KMS-11 (cell line): ENCODE measurements around the gene MDN1.
"Not testable (repeated sequence)": the region's sequence is repeated elsewhere in the genome, so short reads cannot be mapped to it uniquely, and the experiment has no call there.

Experiments used
- H2AFZ ChIP-seq: fragments of 200-600 bp; sonication (generic); 2 replicates; pipeline ENCODE4 v1.6.1; 2016; ENCODE audit warnings: antibody characterized with exemption, mixed run types, low read depth
- H3K27ac ChIP-seq: fragments of 200-600 bp; sonication (generic); 2 replicates; pipeline ENCODE4 v1.6.1; 2016; ENCODE audit warnings: mild to moderate bottlenecking, mixed run types
- H3K27me3 ChIP-seq: fragments of 200-600 bp; sonication (generic); 2 replicates; pipeline ENCODE4 v1.6.1; 2017; ENCODE audit warnings: mild to moderate bottlenecking, low read depth, mixed run types, moderate library complexity; ENCODE audit not compliant: insufficient read depth
- H3K36me3 ChIP-seq: fragments of 200-600 bp; sonication (generic); 2 replicates; pipeline ENCODE4 v1.6.1; 2017; ENCODE audit warnings: mild to moderate bottlenecking, mixed run types; ENCODE audit not compliant: insufficient read depth
- H3K4me1 ChIP-seq: fragments of 200-600 bp; sonication (generic); 2 replicates; pipeline ENCODE4 v1.6.1; 2016; ENCODE audit warnings: mild to moderate bottlenecking, low read depth, mixed run types; ENCODE audit not compliant: poor library complexity, severe bottlenecking
- H3K4me2 ChIP-seq: fragments of 200-600 bp; sonication (generic); 2 replicates; pipeline ENCODE4 v1.7.0; 2016; ENCODE audit warnings: mild to moderate bottlenecking, mixed run types
- H3K4me3 ChIP-seq: fragments of 200-600 bp; sonication (generic); IDR thresholded peaks from 2 replicates; pipeline ENCODE4 v1.6.1; 2017; ENCODE audit warnings: low read depth, low read length, mixed read lengths; ENCODE audit not compliant: insufficient read depth
- H3K79me2 ChIP-seq: fragments of 200-600 bp; sonication (generic); 2 replicates; pipeline ENCODE4 v1.6.1; 2016; ENCODE audit warnings: low read depth, mixed run types; ENCODE audit not compliant: insufficient read depth
- H3K9ac ChIP-seq: fragments of 200-600 bp; sonication (generic); 2 replicates; pipeline ENCODE4 v1.6.1; 2016; ENCODE audit warnings: mild to moderate bottlenecking, mixed run types
- H4K20me1 ChIP-seq: fragments of 200-600 bp; sonication (generic); 2 replicates; pipeline ENCODE4 v1.6.1; 2016; ENCODE audit warnings: mild to moderate bottlenecking, mixed run types; ENCODE audit not compliant: insufficient read depth
- TF ChIP-seq, protein P1 (sequence below): fragments of 200-600 bp; sonication (generic); conservative IDR thresholded peaks from 2 replicates; pipeline ENCODE4 v1.6.1; 2017; ENCODE audit warnings: low read depth, mild to moderate bottlenecking, antibody characterized with exemption, low read length, moderate library complexity, mixed read lengths

The MDN1 gene

GRCh38 chr6:89830170-89830809, 10.7 kb upstream of the MDN1 start:
- peaks cover 16% of the 10 kb centered on the region for H3K79me2 ChIP-seq

GRCh38 chr6:89829472-89830169, 10.0 kb upstream of the MDN1 start, which contains the start of gene CASP8AP2:
Gene CASP8AP2 (plus strand): TSS chr6:89829880.
- TF ChIP-seq, protein P1, sequence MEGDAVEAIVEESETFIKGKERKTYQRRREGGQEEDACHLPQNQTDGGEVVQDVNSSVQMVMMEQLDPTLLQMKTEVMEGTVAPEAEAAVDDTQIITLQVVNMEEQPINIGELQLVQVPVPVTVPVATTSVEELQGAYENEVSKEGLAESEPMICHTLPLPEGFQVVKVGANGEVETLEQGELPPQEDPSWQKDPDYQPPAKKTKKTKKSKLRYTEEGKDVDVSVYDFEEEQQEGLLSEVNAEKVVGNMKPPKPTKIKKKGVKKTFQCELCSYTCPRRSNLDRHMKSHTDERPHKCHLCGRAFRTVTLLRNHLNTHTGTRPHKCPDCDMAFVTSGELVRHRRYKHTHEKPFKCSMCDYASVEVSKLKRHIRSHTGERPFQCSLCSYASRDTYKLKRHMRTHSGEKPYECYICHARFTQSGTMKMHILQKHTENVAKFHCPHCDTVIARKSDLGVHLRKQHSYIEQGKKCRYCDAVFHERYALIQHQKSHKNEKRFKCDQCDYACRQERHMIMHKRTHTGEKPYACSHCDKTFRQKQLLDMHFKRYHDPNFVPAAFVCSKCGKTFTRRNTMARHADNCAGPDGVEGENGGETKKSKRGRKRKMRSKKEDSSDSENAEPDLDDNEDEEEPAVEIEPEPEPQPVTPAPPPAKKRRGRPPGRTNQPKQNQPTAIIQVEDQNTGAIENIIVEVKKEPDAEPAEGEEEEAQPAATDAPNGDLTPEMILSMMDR = no peak
- H3K4me2 ChIP-seq = peak within 1 kb of the TSS; percentile 68
- peak within 1 kb of the TSS; percentile 78 for H3K27ac ChIP-seq
- peaks cover 10% of the 10 kb centered on the region for H3K4me1 ChIP-seq
- H3K79me2 ChIP-seq = peaks cover 16% of the 10 kb centered on the region
- H4K20me1 ChIP-seq = no peaks in the 10 kb centered on the region
- no peak within 1 kb of the TSS for H3K4me3 ChIP-seq
- H3K9ac ChIP-seq = peak within 1 kb of the TSS; percentile 67
- no peaks in the 10 kb centered on the region for H3K36me3 ChIP-seq
- H2AFZ ChIP-seq = peak within 1 kb of the TSS; percentile 82
- no peaks in the 10 kb centered on the region for H3K27me3 ChIP-seq

More at GRCh38 chr6:89830170-89830809, 10.7 kb upstream of the MDN1 start:
- Histone ChIP-seq H3K4me2 (peak overlapping the region; percentile 54), H2AFZ (peak overlapping the region; percentile 57; the same call in 1 of the 2 replicates), H4K20me1 (no peaks in the 10 kb centered on the region), H3K27ac (peak overlapping the region; percentile 40; the same call in 1 of the 2 replicates), H3K9ac (peak overlapping the region; percentile 63; the same call in 1 of the 2 replicates), H3K4me1 (peaks cover 16% of the 10 kb centered on the region), H3K4me3 (no peak overlapping the region), H3K27me3 (no peaks in the 10 kb centered on the region), H3K36me3 (no peaks in the 10 kb centered on the region)
- TF ChIP-seq, protein P1 = no peak

GRCh38 chr6:89828988-89829471, 9.4 kb upstream of the MDN1 start:
- Histone ChIP-seq H2AFZ (peak overlapping the region; percentile 82), H3K79me2 (peaks cover 16% of the 10 kb centered on the region)
- TF ChIP-seq, protein P1 = no peak

GRCh38 chr6:89828475-89828987, 8.9 kb upstream of the MDN1 start:
- Histone ChIP-seq H3K9ac (peak overlapping the region; percentile 67), H3K4me2 (peak overlapping the region; percentile 68; the same call in 1 of the 2 replicates), H3K79me2 (peaks cover 16% of the 10 kb centered on the region), H2AFZ (peak overlapping the region; percentile 82), H3K27ac (peak overlapping the region; percentile 78)
- not testable (repeated sequence) for H3K36me3 ChIP-seq, H4K20me1 ChIP-seq, H3K27me3 ChIP-seq, H3K4me1 ChIP-seq, H3K4me3 ChIP-seq

More at GRCh38 chr6:89828988-89829471, 9.4 kb upstream of the MDN1 start:
- H3K27ac ChIP-seq = peak overlapping the region; percentile 78
- no peaks in the 10 kb centered on the region for H3K27me3 ChIP-seq
- peaks cover 7% of the 10 kb centered on the region for H3K4me1 ChIP-seq
- no peak overlapping the region for H3K4me3 ChIP-seq
- peak overlapping the region; percentile 67 for H3K9ac ChIP-seq
- no peaks in the 10 kb centered on the region for H3K36me3 ChIP-seq
- H3K4me2 ChIP-seq = peak overlapping the region; percentile 68
- H4K20me1 ChIP-seq = no peaks in the 10 kb centered on the region
